H4 (cell line): ENCODE measurements around the gene CNNM4. TPM values are rescaled to one million over a fixed set of nuclear protein-coding genes. Genes with fewer than 3 reads are reported as not detected.
"Not testable (repeated sequence)": the region's sequence is repeated elsewhere in the genome, so short reads cannot be mapped to it uniquely, and the experiment has no call there.

Source experiments
- DNase-seq: peaks from one replicate; pipeline ENCODE4 v3.0.0-alpha.2; 2015; ENCODE audit warnings: low spot score
- total RNA-seq: library from RNA; depleted of rRNA; stranded (reverse); fragments of >200 nt; shearing (Covaris generic); gene quantifications from 2 replicates; pipeline ENCODE4 v1.2.3, GENCODE V29; 2014

Gene CNNM4
- total RNA-seq, 1 experiment from 2014 or later, result 3.4 TPM

GRCh38 chr2:96792772-96793749 lies 32.4 kb downstream of the CNNM4 start:
- no peak for DNase-seq

GRCh38 chr2:96795076-96795475 lies 34.4 kb downstream of the CNNM4 start:
- no peak for DNase-seq

- not testable (repeated sequence) for DNase-seq
Measured at GRCh38 chr2:96796497-96796896, 35.8 kb downstream of the CNNM4 start.

- no peak for DNase-seq
Measured at GRCh38 chr2:96797066-96797625, 36.4 kb downstream of the CNNM4 start.

GRCh38 chr2:96798733-96799622 lies 38.3 kb downstream of the CNNM4 start:
- DNase-seq, result no peak

- DNase-seq, result no peak
Measured at GRCh38 chr2:96799623-96799935, 38.9 kb downstream of the CNNM4 start.

GRCh38 chr2:96800061-96801004 lies 39.6 kb downstream of the CNNM4 start:
- DNase-seq, result no peak

- peak; percentile 51 for DNase-seq
Measured at GRCh38 chr2:96801005-96801785, 40.5 kb downstream of the CNNM4 start.

- no peak for DNase-seq
Measured at GRCh38 chr2:96801786-96802595, 41.3 kb downstream of the CNNM4 start.

GRCh38 chr2:96802721-96803120 lies 42.0 kb downstream of the CNNM4 start:
- no peak for DNase-seq

- no peak for DNase-seq
Measured at GRCh38 chr2:96804986-96805385, 44.3 kb downstream of the CNNM4 start.

GRCh38 chr2:96805946-96806345 lies 45.2 kb downstream of the CNNM4 start:
- not testable (repeated sequence) for DNase-seq

GRCh38 chr2:96806468-96807126 lies 45.9 kb downstream of the CNNM4 start:
- no peak for DNase-seq

- no peak for DNase-seq
Measured at GRCh38 chr2:96807127-96807471, 46.4 kb downstream of the CNNM4 start.

- DNase-seq, result no peak
Measured at GRCh38 chr2:96808176-96808837, 47.6 kb downstream of the CNNM4 start.

- no peak for DNase-seq
Measured at GRCh38 chr2:96809216-96809882, 48.6 kb downstream of the CNNM4 start.

GRCh38 chr2:96809951-96810782 lies 49.5 kb downstream of the CNNM4 start:
- DNase-seq, result no peak
